GM23248 (cell line): ENCODE results near the gene PCCA. TPM values are rescaled to one million over a fixed set of nuclear protein-coding genes. Genes with fewer than 3 reads are reported as not detected.
A peak's percentile ranks its signal among the peaks of the same experiment; 100 is the strongest.

Source experiments
- DNase-seq: peaks from one replicate; pipeline ENCODE4 v3.0.0-alpha.2; 2015
- H2AFZ ChIP-seq: fragments of 200-600 bp; sonication (generic); 2 replicates; pipeline ENCODE4 v1.6.1; 2016; ENCODE audit warnings: antibody characterized with exemption
- H3F3A ChIP-seq: fragments of 200-600 bp; sonication (generic); 2 replicates; pipeline ENCODE4 v1.6.1; 2016; ENCODE audit warnings: mild to moderate bottlenecking, antibody characterized with exemption, mixed run types; ENCODE audit not compliant: insufficient read depth
- H3K27ac ChIP-seq: fragments of 200-600 bp; sonication (generic); 2 replicates; pipeline ENCODE4 v1.5.1; 2016; ENCODE audit warnings: mild to moderate bottlenecking
- H3K27me3 ChIP-seq: fragments of 200-600 bp; sonication (generic); replicated peaks from 2 replicates; pipeline ENCODE4 v1.6.1; 2016; ENCODE audit warnings: mild to moderate bottlenecking; ENCODE audit not compliant: insufficient read depth
- H3K36me3 ChIP-seq: fragments of 200-600 bp; sonication (generic); 2 replicates; pipeline ENCODE4 v1.6.1; 2016; ENCODE audit warnings: low read depth, mild to moderate bottlenecking
- H3K4me1 ChIP-seq: fragments of 200-600 bp; sonication (generic); 2 replicates; pipeline ENCODE4 v1.6.1; 2016; ENCODE audit warnings: mild to moderate bottlenecking; ENCODE audit not compliant: insufficient read depth
- H3K4me2 ChIP-seq: fragments of 200-600 bp; sonication (generic); one replicate; pipeline ENCODE4 v1.6.1; 2016; ENCODE audit warnings: mild to moderate bottlenecking; ENCODE audit not compliant: unreplicated experiment
- H3K4me3 ChIP-seq: fragments of 200-600 bp; sonication (generic); 2 replicates; pipeline ENCODE4 v1.5.1; 2016; ENCODE audit warnings: mild to moderate bottlenecking
- H3K79me2 ChIP-seq: fragments of 200-600 bp; sonication (generic); 2 replicates; pipeline ENCODE4 v1.6.1; 2016; ENCODE audit warnings: mild to moderate bottlenecking; ENCODE audit not compliant: insufficient read depth
- H3K9ac ChIP-seq: fragments of 200-600 bp; sonication (generic); 2 replicates; pipeline ENCODE4 v1.6.1; 2016; ENCODE audit warnings: mild to moderate bottlenecking
- H3K9me2 ChIP-seq: fragments of 200-600 bp; sonication (generic); 2 replicates; pipeline ENCODE4 v1.6.1; 2016; ENCODE audit warnings: mixed run types, mild to moderate bottlenecking, moderate library complexity; ENCODE audit not compliant: insufficient read depth
- H3K9me3 ChIP-seq: fragments of 200-600 bp; sonication (generic); one replicate; pipeline ENCODE4 v1.6.1; 2017; ENCODE audit warnings: low read depth
- H4K20me1 ChIP-seq: fragments of 200-600 bp; sonication (generic); 2 replicates; pipeline ENCODE4 v1.6.0; 2016; ENCODE audit not compliant: insufficient read depth
- EZH2 ChIP-seq: fragments of 200-600 bp; sonication (generic); IDR thresholded peaks from 2 replicates; pipeline ENCODE4 v1.6.1; 2018; ENCODE audit warnings: antibody characterized with exemption, mild to moderate bottlenecking; ENCODE audit not compliant: insufficient read depth, poor library complexity, severe bottlenecking
- EZH2phosphoT487 ChIP-seq: fragments of 200-600 bp; sonication (generic); IDR thresholded peaks from 2 replicates; pipeline ENCODE4 v1.6.1; 2018; ENCODE audit warnings: antibody characterized with exemption, moderate library complexity, mild to moderate bottlenecking, low read depth; ENCODE audit not compliant: insufficient read depth
- WGBS, 2 experiments: methylation state at CpG; one replicate each; pipeline ENCODE4 v1.1.6; 2015 to 2017; ENCODE audit warnings: low lambda C conversion rate in 2 of 2, low coverage in 1 of 2; ENCODE audit errors: missing lambda C conversion rate in 2 of 2; 5-methylcytosine and 5-hydroxymethylcytosine counted together
- in situ Hi-C: fragments of 300-500 bp; cut with MboI; formaldehyde crosslinking; loops from 2 replicates; pipeline ENCODE4 v1.15.0; 2020
- polyA plus RNA-seq: library from polyadenylated mRNA; unstranded; fragments of >200 nt; fragmentation: Nextera tagmentation; extraction: Ambion mirVana; gene quantifications from 2 replicates; pipeline ENCODE4 v1.2.1, GENCODE V29; 2016
- total RNA-seq: library from RNA; depleted of rRNA; stranded (reverse); fragments of >200 nt; shearing (Covaris generic); gene quantifications from 2 replicates; pipeline ENCODE4 v1.2.3, GENCODE V29; 2014

PCCA gene
- total and polyA plus RNA-seq, 2 experiments from 2014 or later: 9.1 to 9.6 TPM

GRCh38 chr13:100100115-100100879, 11.4 kb downstream of the PCCA start:
- no peak overlapping the region for H3K27ac ChIP-seq
- no peaks in the 10 kb centered on the region for H3F3A ChIP-seq
- no peak overlapping the region for H2AFZ ChIP-seq
- peak; percentile 48 for DNase-seq
- no peak overlapping the region for H3K4me3 ChIP-seq
- no peaks in the 10 kb centered on the region for H3K27me3 ChIP-seq
- H4K20me1 ChIP-seq: no peaks in the 10 kb centered on the region
- peaks cover 79% of the 10 kb centered on the region for H3K79me2 ChIP-seq
- H3K4me2 ChIP-seq: peak overlapping the region; percentile 3
- H3K9me2 ChIP-seq: no peaks in the 10 kb centered on the region
- in situ Hi-C loops: no loop called here
- WGBS, 2 experiments: 74 to 79% methylated on average over 10 of the region's 10 CpGs
- H3K36me3 ChIP-seq: no peaks in the 10 kb centered on the region
- no peak overlapping the region for H3K9ac ChIP-seq
- peaks cover 9% of the 10 kb centered on the region for H3K4me1 ChIP-seq
- no peaks in the 10 kb centered on the region for H3K9me3 ChIP-seq
- no peak for TF ChIP-seq EZH2phosphoT487
- TF ChIP-seq EZH2: no peak

- no peak for TF ChIP-seq EZH2
- TF ChIP-seq EZH2phosphoT487: no peak
- 95 to 96% methylated on average over 2 of the region's 2 CpGs for WGBS, 2 experiments
These were observed 13.1 kb downstream of the PCCA start for GRCh38 chr13:100102042-100102441.

DNA sequence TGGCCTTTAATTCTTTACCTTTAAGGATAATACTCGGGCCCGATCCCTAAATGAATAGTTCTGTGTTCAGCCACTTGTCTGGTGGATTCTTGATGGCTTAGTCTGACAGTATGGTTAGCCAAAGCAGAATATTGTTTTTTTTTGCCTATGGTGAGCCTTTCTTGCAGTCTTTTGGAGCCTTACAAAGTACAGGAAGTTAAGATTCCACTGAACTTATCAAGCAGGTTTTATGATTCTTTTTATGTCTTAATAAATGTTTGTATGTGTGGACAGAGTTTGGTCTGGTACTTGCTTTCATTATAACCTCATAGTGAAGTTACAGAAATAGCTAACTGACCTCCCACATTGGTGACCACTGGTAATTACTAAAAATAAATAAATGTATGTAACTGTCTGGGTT, 17.1 kb downstream of the PCCA start:
- WGBS, 2 experiments: 97% methylated on average over 2 of the region's 2 CpGs
- Histone ChIP-seq H3K9ac (no peak overlapping the region), H3K4me3 (no peak overlapping the region), H3K9me3 (no peaks in the 10 kb centered on the region), H3K9me2 (no peaks in the 10 kb centered on the region), H2AFZ (no peak overlapping the region), H4K20me1 (peaks cover 6% of the 10 kb centered on the region; the same call in 1 of the 2 replicates), H3F3A (no peaks in the 10 kb centered on the region), H3K27ac (no peak overlapping the region), H3K36me3 (no peaks in the 10 kb centered on the region), H3K27me3 (no peaks in the 10 kb centered on the region), H3K4me2 (no peak overlapping the region), H3K4me1 (0 out of 2 replicates have a peak, but pooled peaks cover 7% of the 10 kb centered on the region), H3K79me2 (peaks cover 41% of the 10 kb centered on the region)
- DNase-seq: no peak
- in situ Hi-C loops: no loop called here
- TF ChIP-seq EZH2: no peak
- no peak for TF ChIP-seq EZH2phosphoT487

More at GRCh38 chr13:100102042-100102441, 13.1 kb downstream of the PCCA start:
- no peaks in the 10 kb centered on the region for H3K36me3 ChIP-seq
- no peak overlapping the region for H3K27ac ChIP-seq
- in situ Hi-C loops: no loop called here
- no peak overlapping the region for H2AFZ ChIP-seq
- no peaks in the 10 kb centered on the region for H4K20me1 ChIP-seq
- H3K79me2 ChIP-seq: peaks cover 63% of the 10 kb centered on the region
- H3K9me3 ChIP-seq: no peaks in the 10 kb centered on the region
- no peak overlapping the region for H3K4me3 ChIP-seq
- H3K9ac ChIP-seq: no peak overlapping the region
- H3K27me3 ChIP-seq: no peaks in the 10 kb centered on the region
- H3K4me1 ChIP-seq: peaks cover 9% of the 10 kb centered on the region
- DNase-seq: no peak
- no peaks in the 10 kb centered on the region for H3K9me2 ChIP-seq
- H3F3A ChIP-seq: no peaks in the 10 kb centered on the region
- no peak overlapping the region for H3K4me2 ChIP-seq

GRCh38 chr13:100106705-100107104, 17.8 kb downstream of the PCCA start:
- H3K4me1 ChIP-seq: 0 out of 2 replicates have a peak, but pooled peaks cover 7% of the 10 kb centered on the region
- no peaks in the 10 kb centered on the region for H3K9me3 ChIP-seq
- no peaks in the 10 kb centered on the region for H3K27me3 ChIP-seq
- H3K4me3 ChIP-seq: no peak overlapping the region
- no peak for DNase-seq
- 91 to 95% methylated on average over 4 of the region's 4 CpGs for WGBS, 2 experiments
- H3K4me2 ChIP-seq: no peak overlapping the region
- in situ Hi-C loops: no loop called here
- no peaks in the 10 kb centered on the region for H3K9me2 ChIP-seq
- H3K36me3 ChIP-seq: no peaks in the 10 kb centered on the region
- no peak overlapping the region for H2AFZ ChIP-seq
- peaks cover 36% of the 10 kb centered on the region for H3K79me2 ChIP-seq
- no peak for TF ChIP-seq EZH2
- TF ChIP-seq EZH2phosphoT487: no peak
- peaks cover 6% of the 10 kb centered on the region; the same call in 1 of the 2 replicates for H4K20me1 ChIP-seq
- no peak overlapping the region for H3K9ac ChIP-seq
- no peaks in the 10 kb centered on the region for H3F3A ChIP-seq
- no peak overlapping the region for H3K27ac ChIP-seq
